Suprapubic skin (tissue), 4 donors: ENCODE measurements around the gene GRK2. TPM values are rescaled to one million over a fixed set of nuclear protein-coding genes. Genes with fewer than 3 reads are reported as not detected.

ENCODE experiments used
- DNase-seq, 2 donors: peaks; one replicate each; pipeline ENCODE4 v3.0.0-alpha.2; 2019; ENCODE audit warnings: low spot score in 2 of 2
- H3K27ac ChIP-seq: fragments of 200-600 bp; sonication (generic); one replicate; pipeline ENCODE4 v1.5.1; 2019
- H3K27me3 ChIP-seq: fragments of 200-600 bp; sonication (generic); one replicate; pipeline ENCODE4 v1.5.1; 2019
- H3K36me3 ChIP-seq: fragments of 200-600 bp; sonication (generic); one replicate; pipeline ENCODE4 v1.5.1; 2019
- H3K4me1 ChIP-seq: fragments of 200-600 bp; sonication (generic); one replicate; pipeline ENCODE4 v1.5.1; 2019
- H3K4me3 ChIP-seq: fragments of 200-600 bp; sonication (generic); one replicate; pipeline ENCODE4 v1.5.1; 2019; ENCODE audit warnings: mild to moderate bottlenecking
- H3K9me3 ChIP-seq: fragments of 200-600 bp; sonication (generic); one replicate; pipeline ENCODE4 v1.5.1; 2019
- CTCF ChIP-seq, 2 donors: fragments of 200-600 bp in 1 of 2; fragments of 450-650 bp in 1 of 2; sonication (generic) in 1 of 2; IDR thresholded peaks; one replicate each; pipeline ENCODE4 v1.5.1; 2016 to 2019; ENCODE audit warnings: antibody characterized with exemption in 2 of 2, mild to moderate bottlenecking in 1 of 2, moderate library complexity in 1 of 2
- EP300 ChIP-seq: sonication (generic); formaldehyde crosslinking; IDR thresholded peaks from one replicate; pipeline ENCODE4 v1.6.1; 2017; ENCODE audit warnings: antibody characterized with exemption
- POLR2A ChIP-seq, 2 donors: fragments of 450-650 bp; IDR thresholded peaks; one replicate each; pipeline ENCODE4 v1.6.1; 2017; ENCODE audit warnings: antibody characterized with exemption in 2 of 2, mild to moderate bottlenecking in 2 of 2, moderate library complexity in 2 of 2
- POLR2AphosphoS5 ChIP-seq, 3 donors: sonication (generic); formaldehyde crosslinking; IDR thresholded peaks; one replicate each; pipeline ENCODE4 v1.6.1; 2017; ENCODE audit warnings: antibody characterized with exemption in 3 of 3
- WGBS: methylation state at CpG from one replicate; pipeline ENCODE4 v1.1.5; 2018; 5-methylcytosine and 5-hydroxymethylcytosine counted together
- total RNA-seq, 4 donors: library from RNA; depleted of rRNA; stranded (reverse); fragments of >200 nt; gene quantifications; one replicate each; pipeline ENCODE4 v1.1.0, GENCODE V29; 2016

The GRK2 gene
- total RNA-seq, 4 donors from 2014 or later: 84.3 to 157 (median 105) TPM

GRCh38 chr11:67261640-67261945 lies 4.7 kb upstream of the GRK2 start:
- Histone ChIP-seq H3K27me3 (no peaks in the 10 kb centered on the region), H3K36me3 (peaks cover 7% of the 10 kb centered on the region), H3K27ac (peak overlapping the region; percentile 2), H3K9me3 (no peaks in the 10 kb centered on the region), H3K4me1 (peaks cover 53% of the 10 kb centered on the region), H3K4me3 (peak overlapping the region; percentile 42)
- 15% methylated on average over 5 of the region's 18 CpGs for WGBS
- no peak for DNase-seq
- TF ChIP-seq EP300 (no peak), POLR2A (IDR thresholded peaks at IDR 0.05) (no peak), CTCF (IDR thresholded peaks at IDR 0.05) (no peak), POLR2AphosphoS5 (IDR thresholded peaks at IDR 0.05) (no peak)

- Histone ChIP-seq H3K4me3 (no peak overlapping the region), H3K27me3 (no peaks in the 10 kb centered on the region), H3K4me1 (peaks cover 56% of the 10 kb centered on the region), H3K9me3 (no peaks in the 10 kb centered on the region), H3K27ac (peak overlapping the region; percentile 2), H3K36me3 (peaks cover 2% of the 10 kb centered on the region)
- WGBS: 39% methylated on average over 12 of the region's 18 CpGs
- TF ChIP-seq POLR2A (IDR thresholded peaks at IDR 0.05) (no peak), EP300 (no peak), POLR2AphosphoS5 (IDR thresholded peaks at IDR 0.05) (no peak), CTCF (IDR thresholded peaks at IDR 0.05) (no peak)
- DNase-seq: peak in 1 of 2 donors; percentile 67
Observed at GRCh38 chr11:67261946-67262681, 4.2 kb upstream of the GRK2 start.

GRCh38 chr11:67262731-67263675 lies 3.3 kb upstream of the GRK2 start:
- Histone ChIP-seq H3K27ac (peak overlapping the region; percentile 80), H3K4me3 (no peak overlapping the region), H3K9me3 (no peaks in the 10 kb centered on the region), H3K27me3 (no peaks in the 10 kb centered on the region), H3K36me3 (no peaks in the 10 kb centered on the region), H3K4me1 (peaks cover 65% of the 10 kb centered on the region)
- WGBS: 31% methylated on average over 22 of the region's 22 CpGs
- peak in 1 of 2 donors; percentile 89 for DNase-seq
- TF ChIP-seq CTCF (IDR thresholded peaks at IDR 0.05): peak; percentile 61 to 88
- peak in 1 of 3 donors; percentile 61 for TF ChIP-seq POLR2AphosphoS5 (IDR thresholded peaks at IDR 0.05)
- TF ChIP-seq POLR2A (IDR thresholded peaks at IDR 0.05): no peak

GRCh38 chr11:67264260-67264659 lies 2.0 kb upstream of the GRK2 start:
- Histone ChIP-seq H3K27me3 (no peaks in the 10 kb centered on the region), H3K36me3 (no peaks in the 10 kb centered on the region), H3K9me3 (no peaks in the 10 kb centered on the region), H3K4me3 (no peak overlapping the region), H3K27ac (no peak overlapping the region), H3K4me1 (peaks cover 77% of the 10 kb centered on the region)
- TF ChIP-seq POLR2AphosphoS5 (IDR thresholded peaks at IDR 0.05) (no peak), EP300 (no peak), CTCF (IDR thresholded peaks at IDR 0.05) (no peak), POLR2A (IDR thresholded peaks at IDR 0.05) (no peak)
- DNase-seq: no peak
- 95% methylated on average over 5 of the region's 5 CpGs for WGBS
